ENCODE measurements around the gene CYP19A1. TPM values are rescaled to one million over a fixed set of nuclear protein-coding genes. Genes with fewer than 3 reads are reported as not detected.

The CYP19A1 gene
- total and polyA plus RNA-seq, 8 donors, result 0.09 to 2.5 (median 0.28) TPM; not detected in 1

- FAIRE-seq (no peak), DNase-seq (no peak), ATAC-seq (no peak)
- H3K27ac ChIP-seq, result no peak overlapping the region
- H3K4me1 ChIP-seq, result no peaks in the 10 kb centered on the region
- H3K36me3 ChIP-seq, result no peaks in the 10 kb centered on the region
- TF ChIP-seq CTCF (IDR thresholded peaks at IDR 0.05), result no peak
- H3K27me3 ChIP-seq, result peaks cover 0 to 11% (median 0%) of the 10 kb centered on the region in 4 donors
- intact Hi-C loops (cut with DNase I), result no loop called here
- H3K4me3 ChIP-seq, result no peak overlapping the region
- WGBS, 2 donors, result 74 to 75% methylated on average over 3 of the region's 3 CpGs
- no peaks in the 10 kb centered on the region for H3K9me3 ChIP-seq
Observed at GRCh38 chr15:51277101-51277500, 61.3 kb downstream of the CYP19A1 start.

GRCh38 chr15:51274956-51275355, 63.4 kb downstream of the CYP19A1 start:
- Histone ChIP-seq H3K4me1 (no peaks in the 10 kb centered on the region), H3K4me3 (no peak overlapping the region), H3K9me3 (no peaks in the 10 kb centered on the region), H3K27me3 (peaks cover 0 to 11% (median 0%) of the 10 kb centered on the region in 4 donors), H3K36me3 (no peaks in the 10 kb centered on the region), H3K27ac (no peak overlapping the region)
- ATAC-seq (no peak), DNase-seq (no peak), FAIRE-seq (no peak)
- whole genome bisulfite sequencing, 2 donors, result 86 to 93% methylated on average over 4 of the region's 4 CpGs
- no peak for TF ChIP-seq CTCF (IDR thresholded peaks at IDR 0.05)
- intact Hi-C loops (cut with DNase I), result no loop called here

- no peaks in the 10 kb centered on the region for H3K36me3 ChIP-seq
- FAIRE-seq, result no peak
- H3K4me3 ChIP-seq, result no peak overlapping the region
- no peaks in the 10 kb centered on the region for H3K27me3 ChIP-seq
- H3K27ac ChIP-seq, result no peak overlapping the region
- DNase-seq, result peak in 1 of 6 donors; percentile 45
- TF ChIP-seq CTCF (IDR thresholded peaks at IDR 0.05), result no peak
- peak in 1 of 4 donors; percentile 69 for ATAC-seq
- intact Hi-C loops (cut with DNase I), result no loop called here
- 75 to 77% methylated on average over 6 of the region's 6 CpGs for WGBS, 2 donors
- H3K4me1 ChIP-seq, result peaks cover 0 to 5% (median 0%) of the 10 kb centered on the region in 3 donors
- H3K9me3 ChIP-seq, result no peaks in the 10 kb centered on the region
Observed at GRCh38 chr15:51270706-51271105, 67.7 kb downstream of the CYP19A1 start.

GRCh38 chr15:51269496-51269895, 68.9 kb downstream of the CYP19A1 start:
- no peak for DNase-seq
- no peaks in the 10 kb centered on the region for H3K9me3 ChIP-seq
- intact Hi-C loops (cut with DNase I), result no loop called here
- no peak for FAIRE-seq
- WGBS, 2 donors, result 79 to 90% methylated on average over 2 of the region's 2 CpGs
- TF ChIP-seq CTCF (IDR thresholded peaks at IDR 0.05), result no peak
- no peaks in the 10 kb centered on the region for H3K27me3 ChIP-seq
- no peaks in the 10 kb centered on the region for H3K36me3 ChIP-seq
- H3K27ac ChIP-seq, result no peak overlapping the region
- no peak overlapping the region for H3K4me3 ChIP-seq
- no peak for ATAC-seq
- peaks cover 0 to 5% (median 0%) of the 10 kb centered on the region in 3 donors for H3K4me1 ChIP-seq

- intact Hi-C loops (cut with DNase I), result no loop called here
- peak; percentile 61 to 79 (median 76) for ATAC-seq
- DNase-seq, result peak in 1 of 6 donors; percentile 63
Observed at GRCh38 chr15:51267703-51268083, 70.7 kb downstream of the CYP19A1 start.

More at GRCh38 chr15:51267703-51268083, 70.7 kb downstream of the CYP19A1 start:
- Histone ChIP-seq H3K27me3 (no peaks in the 10 kb centered on the region), H3K27ac (no peak overlapping the region), H3K4me1 (peaks cover 0 to 5% (median 0%) of the 10 kb centered on the region in 3 donors), H3K9me3 (no peaks in the 10 kb centered on the region), H3K36me3 (no peaks in the 10 kb centered on the region), H3K4me3 (peak overlapping the region; percentile 13 to 63 (median 40))
- WGBS, 2 donors, result 2 to 4% methylated on average over 11 of the region's 11 CpGs
- FAIRE-seq, result no peak
- TF ChIP-seq CTCF (IDR thresholded peaks at IDR 0.05), result no peak
